DND-41 (cell line): ENCODE results near the gene ZMIZ1.
A peak's percentile ranks its signal among the peaks of the same experiment; 100 is the strongest.

Experiments
- ATAC-seq: fragments of 200-7000 bp; cut with Tn5 transposase; 3 replicates; pipeline ENCODE4 v1.9.1; 2021; ENCODE audit warnings: low read depth; ENCODE audit not compliant: insufficient read depth
- DNase-seq: peaks from one replicate; pipeline ENCODE4 v3.0.0-alpha.2; 2020
- H2AFZ ChIP-seq: 2 replicates; pipeline ENCODE4 v1.6.0; 2012; ENCODE audit warnings: low read depth, low read length
- H3K27ac ChIP-seq: 2 replicates; pipeline ENCODE4 v1.5.1; 2012; ENCODE audit warnings: low read length, inconsistent platforms
- H3K27me3 ChIP-seq: fragments of 200-600 bp; sonication (generic); 2 replicates; pipeline ENCODE4 v1.6.0; 2012; ENCODE audit warnings: low read length, mild to moderate bottlenecking, inconsistent platforms; ENCODE audit not compliant: insufficient read depth, poor library complexity
- H3K36me3 ChIP-seq: 2 replicates; pipeline ENCODE4 v1.5.1; 2012; ENCODE audit warnings: low read length, inconsistent platforms; ENCODE audit not compliant: insufficient read depth
- H3K4me1 ChIP-seq: 2 replicates; pipeline ENCODE4 v1.5.1; 2012; ENCODE audit warnings: mild to moderate bottlenecking, low read length; ENCODE audit not compliant: insufficient read depth
- H3K4me2 ChIP-seq: 2 replicates; pipeline ENCODE4 v1.6.0; 2012; ENCODE audit warnings: mild to moderate bottlenecking, moderate library complexity, low read length, inconsistent platforms; ENCODE audit not compliant: insufficient read depth
- H3K4me3 ChIP-seq, 2 experiments: fragments of 200-600 bp in 1 of 2; shearing (Covaris generic) in 1 of 2; 2 replicates each; pipeline ENCODE4 v1.5.1; 2012 to 2016; ENCODE audit warnings: inconsistent platforms in 2 of 2, low read length in 2 of 2, mild to moderate bottlenecking in 2 of 2, low read depth in 1 of 2, moderate library complexity in 1 of 2
- H3K79me2 ChIP-seq: 2 replicates; pipeline ENCODE4 v1.6.0; 2012; ENCODE audit warnings: low read length, inconsistent platforms; ENCODE audit not compliant: insufficient read depth
- H3K9ac ChIP-seq: 2 replicates; pipeline ENCODE4 v1.6.0; 2012; ENCODE audit warnings: low read depth, mild to moderate bottlenecking, inconsistent platforms, low read length, moderate library complexity
- H3K9me3 ChIP-seq: 2 replicates; pipeline ENCODE4 v1.5.1; 2012; ENCODE audit warnings: low read length, moderate library complexity, mild to moderate bottlenecking, inconsistent platforms; ENCODE audit not compliant: insufficient read depth, severe bottlenecking
- H4K20me1 ChIP-seq: 2 replicates; pipeline ENCODE4 v1.6.0; 2012; ENCODE audit warnings: low read length; ENCODE audit not compliant: insufficient read depth
- EZH2 ChIP-seq: IDR thresholded peaks from 3 replicates; pipeline ENCODE4 v1.6.1; 2012; ENCODE audit warnings: borderline replicate concordance, low read depth, mild to moderate bottlenecking, moderate library complexity, low read length, inconsistent platforms; ENCODE audit not compliant: severe bottlenecking
- TF ChIP-seq, protein P1 (sequence below): IDR thresholded peaks from 2 replicates; pipeline ENCODE4 v1.5.1; 2012; ENCODE audit warnings: borderline replicate concordance, low read length, moderate library complexity, mild to moderate bottlenecking; ENCODE audit not compliant: poor library complexity, severe bottlenecking; ENCODE audit errors: extremely low read depth

ZMIZ1 gene

GRCh38 chr10:79100771-79101170 is 32.0 kb downstream of the ZMIZ1 start:
- Histone ChIP-seq H3K4me2 (no peak overlapping the region), H4K20me1 (peaks cover 92% of the 10 kb centered on the region)

DNA sequence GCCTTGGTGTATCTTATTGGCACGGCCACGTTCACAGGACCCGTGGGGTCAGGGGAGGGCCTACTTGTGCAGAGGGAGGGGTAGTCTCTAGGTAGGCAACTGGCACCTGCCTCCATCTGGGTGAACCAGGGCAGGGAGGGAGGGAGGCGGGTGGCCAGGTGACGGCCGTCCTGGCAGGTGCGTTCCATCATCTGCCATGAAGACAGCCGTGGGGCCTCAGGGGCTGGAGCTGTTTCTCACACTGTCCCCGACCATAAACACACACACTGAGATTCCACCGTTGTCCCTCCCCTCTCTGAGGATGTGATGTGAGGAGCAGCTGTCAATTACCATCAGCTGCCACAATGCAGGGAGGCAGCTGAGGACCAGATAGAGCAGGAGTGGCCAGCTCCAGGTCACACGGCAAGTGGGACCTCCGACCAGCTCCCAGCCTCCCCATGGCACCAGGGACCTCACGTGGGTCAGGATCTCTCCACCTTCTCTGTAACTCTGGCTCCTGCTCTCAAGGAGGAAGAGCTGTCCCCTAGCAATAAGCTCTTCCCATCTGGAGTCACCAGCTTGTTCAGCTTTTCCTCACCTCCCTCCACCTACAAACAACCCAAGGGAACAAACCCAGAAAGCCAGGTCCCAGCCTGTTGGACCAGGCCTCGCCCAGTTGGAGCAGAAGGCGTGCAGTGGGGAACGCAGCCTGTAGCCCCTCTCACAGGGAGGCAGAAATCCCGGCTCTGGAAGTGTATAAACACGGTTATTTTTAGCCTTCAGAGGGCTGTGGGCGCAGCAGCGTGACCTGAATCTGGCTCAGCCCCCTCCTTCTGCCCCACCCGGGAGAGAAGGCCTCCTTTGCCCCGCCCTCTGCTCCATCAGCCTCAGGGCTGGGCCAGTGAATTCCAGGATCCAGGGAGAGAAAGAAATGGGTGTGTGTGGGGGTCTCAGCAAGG is 33.1 kb downstream of the ZMIZ1 start:
- peaks cover 96% of the 10 kb centered on the region for H4K20me1 ChIP-seq
- peaks cover 35% of the 10 kb centered on the region for H3K4me1 ChIP-seq
- H3K9ac ChIP-seq: no peak overlapping the region
- H3K79me2 ChIP-seq: peaks cover 100% of the 10 kb centered on the region
- peak; percentile 57 for ATAC-seq
- no peak overlapping the region for H2AFZ ChIP-seq
- peak; percentile 39 for DNase-seq
- peak overlapping the region; percentile 24; the same call in 1 of the 2 replicates for H3K27ac ChIP-seq
- TF ChIP-seq, protein P1, sequence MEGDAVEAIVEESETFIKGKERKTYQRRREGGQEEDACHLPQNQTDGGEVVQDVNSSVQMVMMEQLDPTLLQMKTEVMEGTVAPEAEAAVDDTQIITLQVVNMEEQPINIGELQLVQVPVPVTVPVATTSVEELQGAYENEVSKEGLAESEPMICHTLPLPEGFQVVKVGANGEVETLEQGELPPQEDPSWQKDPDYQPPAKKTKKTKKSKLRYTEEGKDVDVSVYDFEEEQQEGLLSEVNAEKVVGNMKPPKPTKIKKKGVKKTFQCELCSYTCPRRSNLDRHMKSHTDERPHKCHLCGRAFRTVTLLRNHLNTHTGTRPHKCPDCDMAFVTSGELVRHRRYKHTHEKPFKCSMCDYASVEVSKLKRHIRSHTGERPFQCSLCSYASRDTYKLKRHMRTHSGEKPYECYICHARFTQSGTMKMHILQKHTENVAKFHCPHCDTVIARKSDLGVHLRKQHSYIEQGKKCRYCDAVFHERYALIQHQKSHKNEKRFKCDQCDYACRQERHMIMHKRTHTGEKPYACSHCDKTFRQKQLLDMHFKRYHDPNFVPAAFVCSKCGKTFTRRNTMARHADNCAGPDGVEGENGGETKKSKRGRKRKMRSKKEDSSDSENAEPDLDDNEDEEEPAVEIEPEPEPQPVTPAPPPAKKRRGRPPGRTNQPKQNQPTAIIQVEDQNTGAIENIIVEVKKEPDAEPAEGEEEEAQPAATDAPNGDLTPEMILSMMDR: no peak
- no peak for TF ChIP-seq EZH2
- no peak overlapping the region for H3K4me2 ChIP-seq
- no peaks in the 10 kb centered on the region for H3K36me3 ChIP-seq
- no peaks in the 10 kb centered on the region for H3K9me3 ChIP-seq
- no peaks in the 10 kb centered on the region for H3K27me3 ChIP-seq
- no peak overlapping the region for H3K4me3 ChIP-seq

More at GRCh38 chr10:79100771-79101170, 32.0 kb downstream of the ZMIZ1 start:
- DNase-seq: no peak
- TF ChIP-seq, protein P1: no peak
- TF ChIP-seq EZH2: no peak
- Histone ChIP-seq H3K9me3 (no peaks in the 10 kb centered on the region), H3K4me1 (peaks cover 35% of the 10 kb centered on the region), H3K9ac (no peak overlapping the region), H3K27me3 (no peaks in the 10 kb centered on the region), H2AFZ (no peak overlapping the region), H3K4me3 (no peak overlapping the region), H3K79me2 (peaks cover 99% of the 10 kb centered on the region), H3K27ac (no peak overlapping the region; the same call in none of the 2 replicates), H3K36me3 (no peaks in the 10 kb centered on the region)
- ATAC-seq: no peak

GRCh38 chr10:79102498-79102874 is 33.7 kb downstream of the ZMIZ1 start:
- peak overlapping the region; percentile 57 for H3K27ac ChIP-seq
- H2AFZ ChIP-seq: no peak overlapping the region
- H3K36me3 ChIP-seq: no peaks in the 10 kb centered on the region
- H3K9me3 ChIP-seq: no peaks in the 10 kb centered on the region
- ATAC-seq (no peak), DNase-seq (no peak)
- H3K4me1 ChIP-seq: peaks cover 35% of the 10 kb centered on the region
- TF ChIP-seq, protein P1: no peak
- TF ChIP-seq EZH2: no peak
- no peak overlapping the region for H3K4me3 ChIP-seq
- H3K9ac ChIP-seq: no peak overlapping the region
- H3K4me2 ChIP-seq: no peak overlapping the region
- peaks cover 100% of the 10 kb centered on the region for H3K79me2 ChIP-seq
- H4K20me1 ChIP-seq: peaks cover 96% of the 10 kb centered on the region
- no peaks in the 10 kb centered on the region for H3K27me3 ChIP-seq
